ENCODE measurements around the gene ROCK2. TPM values are rescaled to one million over a fixed set of nuclear protein-coding genes. Genes with fewer than 3 reads are reported as not detected.

ROCK2 gene
- total RNA-seq, 1 donor from 2014 or later = 45.1 TPM

DNA sequence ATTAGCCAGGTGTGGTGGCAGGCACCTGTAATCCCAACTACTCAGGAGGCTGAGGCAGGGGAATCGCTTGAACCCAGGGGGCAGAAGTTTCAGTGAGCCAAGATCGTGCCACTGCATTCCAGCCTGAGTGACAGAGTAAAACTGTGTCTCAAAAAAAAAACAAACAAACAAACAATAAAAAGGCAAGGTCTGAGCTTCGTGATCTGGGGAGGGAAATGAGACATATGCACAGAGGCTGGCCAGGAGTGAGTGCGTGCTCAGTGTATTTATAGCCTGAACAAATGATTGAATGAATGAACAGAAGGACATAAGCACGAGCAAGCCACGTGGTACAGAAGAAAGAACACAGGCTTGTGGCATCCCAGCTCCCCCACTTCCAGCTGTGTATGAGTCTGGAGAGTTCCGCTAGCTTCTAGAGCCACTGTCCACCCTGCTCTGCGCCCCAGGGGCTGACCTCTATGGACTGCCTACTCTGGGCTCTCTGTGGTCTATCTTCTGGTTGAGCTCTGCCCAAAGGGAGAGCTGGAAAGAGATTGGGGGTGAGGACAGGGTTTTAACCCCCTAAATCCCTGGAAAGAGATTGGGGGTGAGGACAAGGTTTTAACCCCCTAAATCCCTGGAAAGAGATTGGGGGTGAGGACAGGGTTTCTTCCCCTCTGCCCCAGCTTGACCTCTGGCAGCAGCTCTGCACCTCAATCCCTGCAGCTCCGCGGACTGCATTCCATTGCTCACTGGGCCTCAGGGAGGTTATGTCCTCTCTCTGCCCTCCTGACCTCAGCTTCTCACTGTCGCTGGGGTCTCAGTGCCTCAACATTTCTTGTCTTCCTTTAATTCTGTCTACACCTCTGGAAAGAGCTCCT, 11.0 kb upstream of the ROCK2 start:
- no peaks in the 10 kb centered on the region for H3K36me3 ChIP-seq (ENCODE audit: insufficient read depth, low read length)
- TF ChIP-seq, protein P1, sequence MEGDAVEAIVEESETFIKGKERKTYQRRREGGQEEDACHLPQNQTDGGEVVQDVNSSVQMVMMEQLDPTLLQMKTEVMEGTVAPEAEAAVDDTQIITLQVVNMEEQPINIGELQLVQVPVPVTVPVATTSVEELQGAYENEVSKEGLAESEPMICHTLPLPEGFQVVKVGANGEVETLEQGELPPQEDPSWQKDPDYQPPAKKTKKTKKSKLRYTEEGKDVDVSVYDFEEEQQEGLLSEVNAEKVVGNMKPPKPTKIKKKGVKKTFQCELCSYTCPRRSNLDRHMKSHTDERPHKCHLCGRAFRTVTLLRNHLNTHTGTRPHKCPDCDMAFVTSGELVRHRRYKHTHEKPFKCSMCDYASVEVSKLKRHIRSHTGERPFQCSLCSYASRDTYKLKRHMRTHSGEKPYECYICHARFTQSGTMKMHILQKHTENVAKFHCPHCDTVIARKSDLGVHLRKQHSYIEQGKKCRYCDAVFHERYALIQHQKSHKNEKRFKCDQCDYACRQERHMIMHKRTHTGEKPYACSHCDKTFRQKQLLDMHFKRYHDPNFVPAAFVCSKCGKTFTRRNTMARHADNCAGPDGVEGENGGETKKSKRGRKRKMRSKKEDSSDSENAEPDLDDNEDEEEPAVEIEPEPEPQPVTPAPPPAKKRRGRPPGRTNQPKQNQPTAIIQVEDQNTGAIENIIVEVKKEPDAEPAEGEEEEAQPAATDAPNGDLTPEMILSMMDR (IDR thresholded peaks at IDR 0.05; ENCODE audit: insufficient read depth, low read depth, low read length) = no peak
- TF ChIP-seq EZH2 (IDR thresholded peaks at IDR 0.05; ENCODE audit: insufficient read depth, low read length) = no peak
- no peak overlapping the region for H3K4me3 ChIP-seq (ENCODE audit: insufficient read depth, low read depth, low read length)
- H3K27ac ChIP-seq (ENCODE audit: low read depth, low read length) = no peak overlapping the region
- H3K79me2 ChIP-seq (ENCODE audit: insufficient read depth, low read length) = no peaks in the 10 kb centered on the region
- no peak overlapping the region for H3K4me3 Mint-ChIP-seq (ENCODE audit: unreplicated experiment)
- H3K36me3 Mint-ChIP-seq (ENCODE audit: low read depth, unreplicated experiment) = peaks cover 2% of the 10 kb centered on the region
- no peak for DNase-seq (ENCODE audit: low read depth)
- no peaks in the 10 kb centered on the region for H3K9me3 ChIP-seq (ENCODE audit: insufficient read depth, low read depth, low read length)
- H3K27ac Mint-ChIP-seq (ENCODE audit: unreplicated experiment) = no peak overlapping the region
- H3K9me3 Mint-ChIP-seq (ENCODE audit: unreplicated experiment) = peaks cover 3% of the 10 kb centered on the region
- H3K4me1 ChIP-seq (ENCODE audit: insufficient read depth, low read length) = no peaks in the 10 kb centered on the region
- H4K20me1 ChIP-seq (ENCODE audit: insufficient read depth, low read length) = no peaks in the 10 kb centered on the region
- H3K9ac ChIP-seq (ENCODE audit: low read length) = no peak overlapping the region
- no peaks in the 10 kb centered on the region for H3K27me3 ChIP-seq (ENCODE audit: insufficient read depth, low read length)
- FAIRE-seq = no peak
- no peak overlapping the region for H3K4me2 ChIP-seq (ENCODE audit: low read length)
- peaks cover 11% of the 10 kb centered on the region for H3K27me3 Mint-ChIP-seq (ENCODE audit: low read depth, unreplicated experiment)
- H3K4me1 Mint-ChIP-seq (ENCODE audit: low read depth, unreplicated experiment) = peaks cover 3% of the 10 kb centered on the region
- no peak overlapping the region for H2AFZ ChIP-seq (ENCODE audit: low read depth, low read length)

DNA sequence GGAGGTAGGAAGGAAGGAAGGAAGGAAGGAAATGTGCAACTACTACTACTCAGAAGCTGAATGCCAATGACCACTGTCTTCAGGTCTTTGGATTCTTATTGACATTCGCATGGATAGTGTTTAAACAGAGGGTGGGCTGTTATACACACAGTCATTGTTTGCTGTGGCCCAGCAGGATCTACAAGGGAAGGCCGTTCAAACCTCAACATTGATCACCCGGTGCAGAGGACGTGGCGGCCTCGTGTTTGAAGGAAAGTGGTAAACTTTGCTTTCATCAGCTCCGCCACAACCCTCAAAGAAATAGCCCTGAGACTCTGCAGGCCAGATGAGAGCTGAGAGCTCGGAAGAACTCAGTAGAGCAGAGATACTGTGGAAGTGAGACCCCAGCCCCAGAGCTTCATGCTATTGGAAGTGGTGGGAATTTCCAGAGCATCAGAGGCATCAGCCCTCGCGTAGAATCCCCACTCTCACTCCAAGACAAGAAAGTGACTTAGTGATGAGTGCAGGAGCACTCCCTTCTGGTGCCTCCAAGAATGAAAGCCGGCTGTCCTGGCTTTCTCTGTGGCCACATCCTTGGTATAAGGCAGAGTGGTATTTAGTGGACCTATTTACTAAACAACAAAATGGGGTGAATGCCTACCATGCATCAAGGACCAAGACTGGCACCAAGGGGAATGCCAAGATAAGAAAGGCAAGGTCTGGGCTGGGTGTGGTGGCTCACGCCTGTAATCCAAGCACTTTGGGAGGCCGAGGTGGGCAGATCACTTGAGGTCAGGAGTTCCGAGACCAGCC, 10.1 kb upstream of the ROCK2 start:
- Mint-ChIP-seq H3K9me3 (ENCODE audit: unreplicated experiment) (peaks cover 3% of the 10 kb centered on the region), H3K4me3 (ENCODE audit: unreplicated experiment) (no peak overlapping the region), H3K27me3 (ENCODE audit: low read depth, unreplicated experiment) (peaks cover 16% of the 10 kb centered on the region), H3K27ac (ENCODE audit: unreplicated experiment) (no peak overlapping the region), H3K36me3 (ENCODE audit: low read depth, unreplicated experiment) (peaks cover 2% of the 10 kb centered on the region), H3K4me1 (ENCODE audit: low read depth, unreplicated experiment) (peaks cover 5% of the 10 kb centered on the region)
- Histone ChIP-seq H2AFZ (ENCODE audit: low read depth, low read length) (no peak overlapping the region), H3K9me3 (ENCODE audit: insufficient read depth, low read depth, low read length) (no peaks in the 10 kb centered on the region), H4K20me1 (ENCODE audit: insufficient read depth, low read length) (no peaks in the 10 kb centered on the region), H3K27ac (ENCODE audit: low read depth, low read length) (no peak overlapping the region), H3K79me2 (ENCODE audit: insufficient read depth, low read length) (no peaks in the 10 kb centered on the region), H3K27me3 (ENCODE audit: insufficient read depth, low read length) (peaks cover 2% of the 10 kb centered on the region), H3K4me3 (ENCODE audit: insufficient read depth, low read depth, low read length) (no peak overlapping the region), H3K4me1 (ENCODE audit: insufficient read depth, low read length) (no peaks in the 10 kb centered on the region), H3K36me3 (ENCODE audit: insufficient read depth, low read length) (no peaks in the 10 kb centered on the region), H3K4me2 (ENCODE audit: low read length) (no peak overlapping the region), H3K9ac (ENCODE audit: low read length) (no peak overlapping the region)
- FAIRE-seq (no peak), DNase-seq (ENCODE audit: low read depth) (no peak)
- TF ChIP-seq, protein P1 (IDR thresholded peaks at IDR 0.05; ENCODE audit: insufficient read depth, low read depth, low read length) = no peak
- TF ChIP-seq EZH2 (IDR thresholded peaks at IDR 0.05; ENCODE audit: insufficient read depth, low read length) = no peak
